RWPE2 (cell line): ENCODE measurements around the gene KCNC1.

Source experiments
- ATAC-seq: fragments of 200-7000 bp; cut with Tn5 transposase; 3 replicates; pipeline ENCODE4 v1.9.1; 2021; ENCODE audit warnings: low read depth
- DNase-seq: peaks from one replicate; pipeline ENCODE4 v3.0.0-alpha.2; 2020; ENCODE audit warnings: low spot score
- H3K27ac ChIP-seq: fragments of 450-650 bp; 2 replicates; pipeline ENCODE4 v1.5.1; 2017; ENCODE audit warnings: mild to moderate bottlenecking; ENCODE audit not compliant: poor library complexity, severe bottlenecking
- H3K27me3 ChIP-seq: fragments of 250-450 bp; sonication (Bioruptor Pico); 2 replicates; pipeline ENCODE4 v1.5.1; 2021; ENCODE audit warnings: mild to moderate bottlenecking, moderate library complexity; ENCODE audit not compliant: insufficient read depth, poor library complexity, severe bottlenecking
- H3K36me3 ChIP-seq: fragments of 250-450 bp; sonication (Bioruptor Pico); 2 replicates; pipeline ENCODE4 v1.5.1; 2020; ENCODE audit warnings: low read depth, mild to moderate bottlenecking, moderate library complexity
- H3K4me1 ChIP-seq: fragments of 250-450 bp; sonication (Bioruptor Pico); 2 replicates; pipeline ENCODE4 v1.5.1; 2021; ENCODE audit warnings: mild to moderate bottlenecking, moderate library complexity; ENCODE audit not compliant: insufficient read depth, poor library complexity, severe bottlenecking
- H3K4me3 ChIP-seq: fragments of 250-450 bp; sonication (Bioruptor Pico); 2 replicates; pipeline ENCODE4 v1.5.1; 2021; ENCODE audit warnings: mild to moderate bottlenecking, moderate library complexity; ENCODE audit not compliant: severe bottlenecking
- H3K9me3 ChIP-seq: fragments of 250-450 bp; sonication (Bioruptor Pico); 2 replicates; pipeline ENCODE4 v1.5.1; 2021; ENCODE audit warnings: mild to moderate bottlenecking, moderate library complexity; ENCODE audit not compliant: severe bottlenecking
- CTCF ChIP-seq: fragments of 450-650 bp; IDR thresholded peaks from one replicate; pipeline ENCODE4 v1.5.1; 2017; ENCODE audit warnings: mild to moderate bottlenecking, moderate library complexity; ENCODE audit not compliant: poor library complexity, severe bottlenecking

Gene KCNC1

GRCh38 chr11:17822401-17822781 is 87.8 kb downstream of the KCNC1 start:
- DNase-seq (no peak), ATAC-seq (no peak)
- H3K4me1 ChIP-seq, result no peaks in the 10 kb centered on the region
- no peak overlapping the region for H3K4me3 ChIP-seq
- no peak for TF ChIP-seq CTCF
- no peaks in the 10 kb centered on the region for H3K9me3 ChIP-seq
- no peaks in the 10 kb centered on the region for H3K27me3 ChIP-seq
- no peaks in the 10 kb centered on the region for H3K36me3 ChIP-seq
- no peak overlapping the region for H3K27ac ChIP-seq

GRCh38 chr11:17827006-17827405 is 92.4 kb downstream of the KCNC1 start:
- H3K4me3 ChIP-seq, result no peak overlapping the region
- H3K27ac ChIP-seq, result no peak overlapping the region
- H3K27me3 ChIP-seq, result no peaks in the 10 kb centered on the region
- ATAC-seq (peak; percentile 44; the same call in 1 of the 3 replicates), DNase-seq (no peak)
- H3K9me3 ChIP-seq, result no peaks in the 10 kb centered on the region
- peak; percentile 34 for TF ChIP-seq CTCF
- no peaks in the 10 kb centered on the region for H3K36me3 ChIP-seq
- H3K4me1 ChIP-seq, result no peaks in the 10 kb centered on the region

- DNase-seq, result no peak
- Histone ChIP-seq H3K4me1 (no peaks in the 10 kb centered on the region), H3K4me3 (no peak overlapping the region), H3K27me3 (no peaks in the 10 kb centered on the region), H3K9me3 (no peaks in the 10 kb centered on the region), H3K27ac (no peak overlapping the region), H3K36me3 (no peaks in the 10 kb centered on the region)
- ATAC-seq, result no peak
- no peak for TF ChIP-seq CTCF
Observed at GRCh38 chr11:17828311-17828751, 93.8 kb downstream of the KCNC1 start.

GRCh38 chr11:17831228-17831627 is 96.6 kb downstream of the KCNC1 start:
- no peak for ATAC-seq
- H3K27ac ChIP-seq, result no peak overlapping the region
- TF ChIP-seq CTCF, result no peak

DNA sequence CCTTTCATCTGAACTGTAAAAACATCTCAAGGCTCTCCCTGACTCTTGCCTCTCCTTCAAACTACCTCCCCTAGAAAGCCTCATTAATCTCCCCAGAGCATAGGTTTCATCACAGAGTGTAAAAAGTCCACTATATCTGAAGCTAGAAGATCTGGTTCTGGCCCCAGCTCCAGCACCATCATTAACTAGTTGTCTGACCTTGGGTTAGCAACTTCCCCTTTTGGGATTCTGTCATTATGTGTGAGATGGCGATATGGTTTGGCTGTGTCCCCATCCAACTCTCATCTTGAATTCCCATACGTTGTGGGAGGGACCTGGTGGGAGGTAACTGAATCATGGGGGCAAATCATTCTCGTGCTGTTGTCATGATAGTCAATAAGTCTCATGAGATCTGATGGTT is 97.3 kb downstream of the KCNC1 start:
- H3K9me3 ChIP-seq, result no peaks in the 10 kb centered on the region
- no peaks in the 10 kb centered on the region for H3K4me1 ChIP-seq
- H3K27me3 ChIP-seq, result no peaks in the 10 kb centered on the region
- ATAC-seq (no peak), DNase-seq (no peak)
- no peak overlapping the region for H3K27ac ChIP-seq
- TF ChIP-seq CTCF, result no peak
- no peaks in the 10 kb centered on the region for H3K36me3 ChIP-seq
- no peak overlapping the region for H3K4me3 ChIP-seq

More at GRCh38 chr11:17831228-17831627, 96.6 kb downstream of the KCNC1 start:
- Histone ChIP-seq H3K27me3 (no peaks in the 10 kb centered on the region), H3K4me3 (no peak overlapping the region), H3K9me3 (no peaks in the 10 kb centered on the region), H3K4me1 (no peaks in the 10 kb centered on the region), H3K36me3 (no peaks in the 10 kb centered on the region)
- no peak for DNase-seq
